ENCODE data around the gene PPP1R9B. TPM values are rescaled to one million over a fixed set of nuclear protein-coding genes. Genes with fewer than 3 reads are reported as not detected.

Gene PPP1R9B
- total RNA-seq, 1 donor from 2014 or later = 73.6 TPM

DNA sequence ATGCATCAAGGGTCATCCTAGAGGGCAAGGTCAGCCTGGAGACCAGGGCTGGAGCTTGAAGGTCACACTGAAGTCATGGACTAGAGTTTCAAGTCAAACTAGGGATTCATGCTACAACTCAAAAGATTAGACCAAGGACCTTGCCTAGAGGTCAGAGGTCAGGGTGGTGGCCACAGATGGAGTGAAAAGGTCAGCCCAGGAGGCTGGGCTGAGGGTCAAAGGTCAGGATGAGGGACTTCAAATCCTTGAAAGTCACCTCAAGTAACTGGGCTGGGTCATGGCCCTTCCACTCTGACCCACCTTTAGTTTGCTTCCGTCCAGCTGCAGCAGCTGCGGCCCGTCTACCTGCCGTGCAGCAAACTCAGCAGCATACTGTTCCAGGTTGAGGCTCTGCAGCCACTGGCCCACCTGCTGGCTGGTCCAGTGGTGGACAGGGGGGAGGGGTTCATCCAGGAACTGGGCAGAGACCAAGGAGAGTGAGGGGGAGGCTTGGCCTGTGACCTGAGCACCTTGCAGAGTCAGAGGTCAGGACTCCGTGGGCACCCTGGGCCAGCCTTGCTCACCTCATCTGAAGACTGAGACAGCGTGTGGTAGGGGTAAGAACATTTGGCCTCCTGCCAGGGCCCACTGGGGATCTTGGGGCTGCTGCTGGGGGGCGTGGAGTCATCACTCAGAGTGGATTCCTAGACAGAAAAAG lies 36.7 kb downstream of the PPP1R9B start:
- TF ChIP-seq EZH2 (IDR thresholded peaks at IDR 0.05; ENCODE audit: insufficient read depth, low read length) = no peak
- TF ChIP-seq, protein P1, sequence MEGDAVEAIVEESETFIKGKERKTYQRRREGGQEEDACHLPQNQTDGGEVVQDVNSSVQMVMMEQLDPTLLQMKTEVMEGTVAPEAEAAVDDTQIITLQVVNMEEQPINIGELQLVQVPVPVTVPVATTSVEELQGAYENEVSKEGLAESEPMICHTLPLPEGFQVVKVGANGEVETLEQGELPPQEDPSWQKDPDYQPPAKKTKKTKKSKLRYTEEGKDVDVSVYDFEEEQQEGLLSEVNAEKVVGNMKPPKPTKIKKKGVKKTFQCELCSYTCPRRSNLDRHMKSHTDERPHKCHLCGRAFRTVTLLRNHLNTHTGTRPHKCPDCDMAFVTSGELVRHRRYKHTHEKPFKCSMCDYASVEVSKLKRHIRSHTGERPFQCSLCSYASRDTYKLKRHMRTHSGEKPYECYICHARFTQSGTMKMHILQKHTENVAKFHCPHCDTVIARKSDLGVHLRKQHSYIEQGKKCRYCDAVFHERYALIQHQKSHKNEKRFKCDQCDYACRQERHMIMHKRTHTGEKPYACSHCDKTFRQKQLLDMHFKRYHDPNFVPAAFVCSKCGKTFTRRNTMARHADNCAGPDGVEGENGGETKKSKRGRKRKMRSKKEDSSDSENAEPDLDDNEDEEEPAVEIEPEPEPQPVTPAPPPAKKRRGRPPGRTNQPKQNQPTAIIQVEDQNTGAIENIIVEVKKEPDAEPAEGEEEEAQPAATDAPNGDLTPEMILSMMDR (IDR thresholded peaks at IDR 0.05; ENCODE audit: insufficient read depth, low read depth, low read length) = no peak
- Histone ChIP-seq H3K36me3 (ENCODE audit: insufficient read depth, low read length) (no peaks in the 10 kb centered on the region), H4K20me1 (ENCODE audit: insufficient read depth, low read length) (no peaks in the 10 kb centered on the region), H3K79me2 (ENCODE audit: insufficient read depth, low read length) (no peaks in the 10 kb centered on the region), H3K4me2 (ENCODE audit: low read length) (no peak overlapping the region), H2AFZ (ENCODE audit: low read depth, low read length) (no peak overlapping the region), H3K4me3 (ENCODE audit: insufficient read depth, low read depth, low read length) (no peak overlapping the region), H3K27ac (ENCODE audit: low read depth, low read length) (no peak overlapping the region), H3K4me1 (ENCODE audit: insufficient read depth, low read length) (peaks cover 4% of the 10 kb centered on the region), H3K9me3 (ENCODE audit: insufficient read depth, low read depth, low read length) (no peaks in the 10 kb centered on the region), H3K27me3 (ENCODE audit: insufficient read depth, low read length) (no peaks in the 10 kb centered on the region), H3K9ac (ENCODE audit: low read length) (no peak overlapping the region)
- FAIRE-seq (no peak), DNase-seq (ENCODE audit: low read depth) (no peak)
- Mint-ChIP-seq H3K4me1 (ENCODE audit: low read depth, unreplicated experiment) (peaks cover 5% of the 10 kb centered on the region), H3K4me3 (ENCODE audit: unreplicated experiment) (no peak overlapping the region), H3K9me3 (ENCODE audit: unreplicated experiment) (no peaks in the 10 kb centered on the region), H3K36me3 (ENCODE audit: low read depth, unreplicated experiment) (peaks cover 10% of the 10 kb centered on the region), H3K27ac (ENCODE audit: unreplicated experiment) (no peak overlapping the region), H3K27me3 (ENCODE audit: low read depth, unreplicated experiment) (peaks cover 11% of the 10 kb centered on the region)

DNA sequence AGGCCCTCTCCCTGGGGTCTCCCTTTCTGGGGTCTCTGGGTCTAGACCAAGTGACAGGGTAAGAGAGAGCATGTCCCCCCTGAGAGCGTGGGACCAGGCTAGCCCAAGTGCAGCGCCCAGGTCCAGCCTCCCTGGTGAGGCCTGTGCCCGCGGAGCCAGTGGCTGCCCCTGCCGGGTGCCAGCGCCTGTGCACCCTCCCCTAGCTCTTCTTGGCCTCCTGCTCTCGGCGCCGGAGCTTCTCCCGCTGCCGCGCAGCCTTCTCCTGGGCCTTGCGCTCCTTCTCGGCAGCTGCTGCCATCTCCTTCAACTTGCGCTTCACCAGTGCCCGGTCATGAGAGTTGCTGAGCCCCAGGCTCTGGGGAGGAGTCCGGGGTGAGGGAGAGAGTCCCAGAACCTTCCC lies 37.8 kb downstream of the PPP1R9B start:
- Histone ChIP-seq H3K36me3 (ENCODE audit: insufficient read depth, low read length) (no peaks in the 10 kb centered on the region), H3K4me3 (ENCODE audit: insufficient read depth, low read depth, low read length) (no peak overlapping the region), H4K20me1 (ENCODE audit: insufficient read depth, low read length) (no peaks in the 10 kb centered on the region), H3K4me1 (ENCODE audit: insufficient read depth, low read length) (peaks cover 8% of the 10 kb centered on the region), H3K4me2 (ENCODE audit: low read length) (no peak overlapping the region), H3K9me3 (ENCODE audit: insufficient read depth, low read depth, low read length) (no peaks in the 10 kb centered on the region), H3K9ac (ENCODE audit: low read length) (no peak overlapping the region), H2AFZ (ENCODE audit: low read depth, low read length) (no peak overlapping the region), H3K27ac (ENCODE audit: low read depth, low read length) (no peak overlapping the region), H3K79me2 (ENCODE audit: insufficient read depth, low read length) (no peaks in the 10 kb centered on the region), H3K27me3 (ENCODE audit: insufficient read depth, low read length) (no peaks in the 10 kb centered on the region)
- Mint-ChIP-seq H3K27ac (ENCODE audit: unreplicated experiment) (no peak overlapping the region), H3K36me3 (ENCODE audit: low read depth, unreplicated experiment) (peaks cover 16% of the 10 kb centered on the region), H3K4me3 (ENCODE audit: unreplicated experiment) (no peak overlapping the region), H3K27me3 (ENCODE audit: low read depth, unreplicated experiment) (peaks cover 5% of the 10 kb centered on the region), H3K9me3 (ENCODE audit: unreplicated experiment) (no peaks in the 10 kb centered on the region), H3K4me1 (ENCODE audit: low read depth, unreplicated experiment) (peaks cover 3% of the 10 kb centered on the region)
- TF ChIP-seq EZH2 (IDR thresholded peaks at IDR 0.05; ENCODE audit: insufficient read depth, low read length) = no peak
- TF ChIP-seq, protein P1 (IDR thresholded peaks at IDR 0.05; ENCODE audit: insufficient read depth, low read depth, low read length) = no peak
- DNase-seq (ENCODE audit: low read depth) (no peak), FAIRE-seq (no peak)

All from astrocyte (in vitro differentiated cells and primary cell).